ENCODE results near the gene TPMT.

DNA sequence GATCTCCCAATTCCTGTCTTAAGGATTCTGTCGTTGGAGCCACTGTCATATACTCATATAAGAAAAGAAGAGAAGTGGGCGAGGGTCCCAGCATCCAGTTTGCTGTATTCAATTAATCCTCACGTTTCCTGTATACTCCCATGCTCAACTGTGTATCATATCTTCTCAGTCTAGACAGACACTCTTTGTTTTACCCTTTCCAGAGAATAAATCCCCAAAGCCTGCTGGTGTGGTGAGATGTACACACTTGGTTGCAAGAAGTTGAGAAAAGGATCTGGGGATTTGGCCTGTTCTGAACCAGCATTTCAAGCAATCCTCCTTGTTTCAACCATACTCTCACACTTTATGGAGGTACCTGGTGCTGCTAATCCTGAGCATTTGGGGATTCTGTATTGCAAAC lies 3.1 kb downstream of the TPMT start:
- TF ChIP-seq, protein P1, sequence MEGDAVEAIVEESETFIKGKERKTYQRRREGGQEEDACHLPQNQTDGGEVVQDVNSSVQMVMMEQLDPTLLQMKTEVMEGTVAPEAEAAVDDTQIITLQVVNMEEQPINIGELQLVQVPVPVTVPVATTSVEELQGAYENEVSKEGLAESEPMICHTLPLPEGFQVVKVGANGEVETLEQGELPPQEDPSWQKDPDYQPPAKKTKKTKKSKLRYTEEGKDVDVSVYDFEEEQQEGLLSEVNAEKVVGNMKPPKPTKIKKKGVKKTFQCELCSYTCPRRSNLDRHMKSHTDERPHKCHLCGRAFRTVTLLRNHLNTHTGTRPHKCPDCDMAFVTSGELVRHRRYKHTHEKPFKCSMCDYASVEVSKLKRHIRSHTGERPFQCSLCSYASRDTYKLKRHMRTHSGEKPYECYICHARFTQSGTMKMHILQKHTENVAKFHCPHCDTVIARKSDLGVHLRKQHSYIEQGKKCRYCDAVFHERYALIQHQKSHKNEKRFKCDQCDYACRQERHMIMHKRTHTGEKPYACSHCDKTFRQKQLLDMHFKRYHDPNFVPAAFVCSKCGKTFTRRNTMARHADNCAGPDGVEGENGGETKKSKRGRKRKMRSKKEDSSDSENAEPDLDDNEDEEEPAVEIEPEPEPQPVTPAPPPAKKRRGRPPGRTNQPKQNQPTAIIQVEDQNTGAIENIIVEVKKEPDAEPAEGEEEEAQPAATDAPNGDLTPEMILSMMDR (IDR thresholded peaks at IDR 0.05; ENCODE audit: low read length): no peak
- TF ChIP-seq EZH2 (optimal IDR thresholded peaks at IDR 0.05; ENCODE audit: low read depth, low read length): no peak
